Kidney (tissue), 14 donors: ENCODE data around the gene ERCC1. TPM values are rescaled to one million over a fixed set of nuclear protein-coding genes. Genes with fewer than 3 reads are reported as not detected.

Experiments used
- DNase-seq, 5 donors: peaks; one replicate each; pipeline ENCODE4 v3.0.0-alpha.2; 2013 to 2020
- FAIRE-seq: peaks from 2 replicates; lab custom pipeline; 2012; peaks lifted over from hg19 to GRCh38; lab: Jason Lieb, UNC
- H3K27ac ChIP-seq, 2 donors: one replicate each; pipeline ENCODE4 v1.7.0; 2013; ENCODE audit warnings: low read depth in 2 of 2, low read length in 2 of 2, inconsistent platforms in 1 of 2
- H3K27me3 ChIP-seq: one replicate; pipeline ENCODE4 v1.7.1; 2013; ENCODE audit warnings: low read length, inconsistent platforms; ENCODE audit not compliant: control insufficient read depth, insufficient read depth
- H3K36me3 ChIP-seq, 3 donors: one replicate each; pipeline versions ENCODE4 v1.7.0 to v1.7.1; 2013; ENCODE audit warnings: low read length in 3 of 3, control low read depth in 1 of 3, inconsistent platforms in 1 of 3; ENCODE audit not compliant: insufficient read depth in 3 of 3, control insufficient read depth in 2 of 3
- H3K4me1 ChIP-seq, 3 donors: one replicate each; pipeline versions ENCODE4 v1.7.0 to v1.7.1; 2013; ENCODE audit warnings: low read length in 3 of 3, inconsistent platforms in 1 of 3, low read depth in 1 of 3; ENCODE audit not compliant: control insufficient read depth in 2 of 3, insufficient read depth in 2 of 3
- H3K4me3 ChIP-seq, 3 donors: one replicate each; pipeline versions ENCODE4 v1.7.0 to v1.8.1; 2013; ENCODE audit warnings: low read length in 3 of 3, control low read depth in 1 of 3, inconsistent platforms in 1 of 3
- H3K9ac ChIP-seq, 3 donors: one replicate each; pipeline versions ENCODE4 v1.7.0 to v1.7.1; 2013; ENCODE audit warnings: low read length in 3 of 3, control low read depth in 1 of 3, inconsistent platforms in 1 of 3
- H3K9me3 ChIP-seq, 3 donors: one replicate each; pipeline versions ENCODE4 v1.7.0 to v1.7.1; 2013; ENCODE audit warnings: low read length in 3 of 3, control low read depth in 1 of 3, inconsistent platforms in 1 of 3; ENCODE audit not compliant: control insufficient read depth in 2 of 3, insufficient read depth in 1 of 3
- intact Hi-C: fragments of 100-400 bp; cut with DNase I; formaldehyde crosslinking; loops from one replicate; pipeline ENCODE4 v1.11.1; 2022
- polyA plus RNA-seq: library from polyadenylated mRNA; stranded (reverse); fragments of 350-450 nt; fragmentation: Illumina TruSeq; extraction: RNeasy Lipid Tissue Mini Kit (QIAGEN cat#74804); gene quantifications from one replicate; pipeline ENCODE4 v1.2.3, GENCODE V29; 2014; ENCODE audit warnings: low read depth, low replicate concordance; ENCODE audit not compliant: insufficient read depth
- total RNA-seq: library from RNA; stranded (reverse); fragmentation: NEBNext Ultra II Directional; extraction: Animal tissue kit (Norgen Biotek cat#: 25700); gene quantifications from one replicate; pipeline ENCODE4 v1.2.1, GENCODE V29; 2021
- TF ChIP-seq, protein P1 (sequence below): IDR thresholded peaks from 3 replicates; pipeline ENCODE4 v1.5.1; 2012; ENCODE audit warnings: mild to moderate bottlenecking, moderate library complexity, borderline replicate concordance; ENCODE audit not compliant: insufficient read depth; ENCODE audit errors: extremely low read depth
- donor health status: control.
- donor health status: control.
- donor health status: control.
- donor health status: control.
- donor health status: control.
- donor health status: DM: yes; HTN: yes; CAD: no.
- donor health status: Normal renal cell carcinoma (clear cell type).

Gene ERCC1
- total and polyA plus RNA-seq, 2 donors from 2014 or later: 60.8 to 107 TPM

GRCh38 chr19:45382426-45382825 lies 41.3 kb downstream of the ERCC1 start:
- no peak overlapping the region for H3K27ac ChIP-seq
- no peak overlapping the region for H3K4me3 ChIP-seq
- H3K27me3 ChIP-seq: peaks cover 15% of the 10 kb centered on the region
- intact Hi-C loops: no loop called here
- no peaks in the 10 kb centered on the region for H3K36me3 ChIP-seq
- FAIRE-seq (no peak), DNase-seq (no peak)
- peaks cover 0 to 3% (median 0%) of the 10 kb centered on the region in 3 donors for H3K4me1 ChIP-seq
- H3K9me3 ChIP-seq: no peaks in the 10 kb centered on the region
- H3K9ac ChIP-seq: no peak overlapping the region
- TF ChIP-seq, protein P1, sequence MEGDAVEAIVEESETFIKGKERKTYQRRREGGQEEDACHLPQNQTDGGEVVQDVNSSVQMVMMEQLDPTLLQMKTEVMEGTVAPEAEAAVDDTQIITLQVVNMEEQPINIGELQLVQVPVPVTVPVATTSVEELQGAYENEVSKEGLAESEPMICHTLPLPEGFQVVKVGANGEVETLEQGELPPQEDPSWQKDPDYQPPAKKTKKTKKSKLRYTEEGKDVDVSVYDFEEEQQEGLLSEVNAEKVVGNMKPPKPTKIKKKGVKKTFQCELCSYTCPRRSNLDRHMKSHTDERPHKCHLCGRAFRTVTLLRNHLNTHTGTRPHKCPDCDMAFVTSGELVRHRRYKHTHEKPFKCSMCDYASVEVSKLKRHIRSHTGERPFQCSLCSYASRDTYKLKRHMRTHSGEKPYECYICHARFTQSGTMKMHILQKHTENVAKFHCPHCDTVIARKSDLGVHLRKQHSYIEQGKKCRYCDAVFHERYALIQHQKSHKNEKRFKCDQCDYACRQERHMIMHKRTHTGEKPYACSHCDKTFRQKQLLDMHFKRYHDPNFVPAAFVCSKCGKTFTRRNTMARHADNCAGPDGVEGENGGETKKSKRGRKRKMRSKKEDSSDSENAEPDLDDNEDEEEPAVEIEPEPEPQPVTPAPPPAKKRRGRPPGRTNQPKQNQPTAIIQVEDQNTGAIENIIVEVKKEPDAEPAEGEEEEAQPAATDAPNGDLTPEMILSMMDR: no peak

DNA sequence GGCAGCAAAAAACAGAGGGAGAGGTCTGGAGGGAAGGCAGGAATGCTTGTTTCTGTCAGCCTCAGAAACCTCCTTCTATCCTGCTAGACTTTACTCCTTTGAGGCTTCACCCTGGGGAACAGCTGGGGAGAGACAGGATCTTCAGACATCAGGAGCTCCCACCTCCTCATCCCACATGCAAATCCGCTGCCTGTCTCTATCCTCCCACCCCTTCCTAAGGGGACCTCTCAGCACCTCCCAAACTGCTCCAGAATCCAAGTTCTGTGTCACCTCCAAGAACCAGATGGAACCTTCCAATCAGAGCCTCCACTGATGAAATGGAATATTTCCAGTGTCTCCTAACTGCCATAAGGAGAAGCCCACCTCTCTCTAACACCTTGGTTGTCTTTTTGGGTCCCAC lies 43.6 kb downstream of the ERCC1 start:
- Histone ChIP-seq H3K4me3 (no peak overlapping the region), H3K27ac (no peak overlapping the region), H3K36me3 (no peaks in the 10 kb centered on the region), H3K4me1 (no peaks in the 10 kb centered on the region), H3K9me3 (no peaks in the 10 kb centered on the region), H3K27me3 (peaks cover 4% of the 10 kb centered on the region), H3K9ac (no peak overlapping the region)
- no peak for FAIRE-seq
- DNase-seq: no peak
- intact Hi-C loops: no loop called here
- TF ChIP-seq, protein P1: no peak

DNA sequence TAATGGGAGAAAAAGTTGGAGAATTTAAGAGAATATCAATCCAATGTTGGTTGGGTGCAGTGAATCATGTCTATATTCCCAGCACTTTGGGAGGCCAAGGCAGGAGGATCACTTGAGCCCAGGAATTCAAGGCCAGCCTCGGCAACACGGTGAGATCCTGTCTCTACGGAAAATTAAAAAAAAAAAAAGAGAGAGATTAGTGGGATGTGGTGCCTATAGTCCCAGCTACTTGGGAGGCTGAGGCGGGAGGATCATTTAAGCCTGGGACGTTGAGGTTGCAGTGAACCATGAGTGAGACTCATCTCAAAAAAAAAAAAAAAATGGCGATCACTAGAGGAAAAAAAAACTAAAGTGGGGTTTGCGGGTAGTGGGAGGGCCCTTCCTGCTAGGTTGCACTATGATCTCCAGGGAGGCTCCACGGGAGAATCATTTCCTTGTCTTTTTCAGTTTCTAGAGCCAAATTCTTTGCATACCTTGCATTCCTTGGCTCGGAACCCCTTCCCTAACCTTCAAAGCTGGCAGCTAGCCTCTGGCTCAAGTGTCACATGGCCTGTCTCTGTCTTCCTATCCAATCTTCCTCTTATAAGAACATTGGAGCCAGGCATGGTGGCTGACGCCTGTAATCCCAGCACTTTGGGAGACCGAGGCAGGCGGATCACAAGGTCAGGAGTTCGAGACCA lies 47.5 kb downstream of the ERCC1 start:
- Histone ChIP-seq H3K4me3 (no peak overlapping the region), H3K27me3 (no peaks in the 10 kb centered on the region), H3K9ac (no peak overlapping the region), H3K27ac (no peak overlapping the region), H3K9me3 (no peaks in the 10 kb centered on the region), H3K4me1 (no peaks in the 10 kb centered on the region), H3K36me3 (no peaks in the 10 kb centered on the region)
- FAIRE-seq: no peak
- peak; percentile 66 to 90 (median 83) for DNase-seq
- intact Hi-C loops: no loop called here
- TF ChIP-seq, protein P1: no peak
